ENCODE measurements around the gene PWWP2A.

PWWP2A gene

GRCh38 chr5:160159991-160160792, 40.9 kb upstream of the PWWP2A start:
- H3K27me3 ChIP-seq (ENCODE audit: low read depth, low read length) = no peaks in the 10 kb centered on the region
- peak overlapping the region; percentile 69 for H3K4me3 ChIP-seq (ENCODE audit: low read length)
- H2AFZ ChIP-seq (ENCODE audit: low read depth, low read length) = peak overlapping the region; percentile 77; the same call in 1 of the 2 replicates
- H3K4me1 ChIP-seq (ENCODE audit: low read length) = peaks cover 35% of the 10 kb centered on the region
- no peaks in the 10 kb centered on the region for H3K79me2 ChIP-seq (ENCODE audit: low read length)
- peak overlapping the region; percentile 58 for H3K9ac ChIP-seq (ENCODE audit: low read length)
- TF ChIP-seq EZH2phosphoT487 (IDR thresholded peaks at IDR 0.05; ENCODE audit: low read depth) (no peak), CTCF (IDR thresholded peaks at IDR 0.05; ENCODE audit: low read depth, low read length) (no peak)
- H3K36me3 ChIP-seq (replicated peaks; ENCODE audit: low read depth, low read length) = no peaks in the 10 kb centered on the region
- H4K20me1 ChIP-seq (ENCODE audit: insufficient read depth, low read length) = no peaks in the 10 kb centered on the region
- peak overlapping the region; percentile 80 for H3K4me2 ChIP-seq (ENCODE audit: low read length)
- no peaks in the 10 kb centered on the region for H3K9me3 ChIP-seq (ENCODE audit: insufficient read depth, low read length)
- peak overlapping the region; percentile 85 for H3K27ac ChIP-seq (ENCODE audit: low read length)

- H3K4me1 ChIP-seq (ENCODE audit: low read length) = peaks cover 35% of the 10 kb centered on the region
Measured at GRCh38 chr5:160158087-160158486, 38.8 kb upstream of the PWWP2A start.

GRCh38 chr5:160155017-160155750, 35.9 kb upstream of the PWWP2A start:
- Histone ChIP-seq H3K9ac (ENCODE audit: low read length) (no peak overlapping the region), H3K9me3 (ENCODE audit: insufficient read depth, low read length) (no peaks in the 10 kb centered on the region), H3K27me3 (ENCODE audit: low read depth, low read length) (no peaks in the 10 kb centered on the region), H3K4me3 (ENCODE audit: low read length) (no peak overlapping the region), H3K27ac (ENCODE audit: low read length) (no peak overlapping the region), H3K4me1 (ENCODE audit: low read length) (peaks cover 25% of the 10 kb centered on the region), H3K4me2 (ENCODE audit: low read length) (no peak overlapping the region), H4K20me1 (ENCODE audit: insufficient read depth, low read length) (no peaks in the 10 kb centered on the region), H2AFZ (ENCODE audit: low read depth, low read length) (no peak overlapping the region), H3K36me3 (replicated peaks; ENCODE audit: low read depth, low read length) (no peaks in the 10 kb centered on the region), H3K79me2 (ENCODE audit: low read length) (no peaks in the 10 kb centered on the region)
- TF ChIP-seq EZH2phosphoT487 (IDR thresholded peaks at IDR 0.05; ENCODE audit: low read depth) (no peak), CTCF (IDR thresholded peaks at IDR 0.05; ENCODE audit: low read depth, low read length) (no peak)

More at GRCh38 chr5:160158087-160158486, 38.8 kb upstream of the PWWP2A start:
- no peak overlapping the region for H3K4me3 ChIP-seq (ENCODE audit: low read length)
- H3K27me3 ChIP-seq (ENCODE audit: low read depth, low read length) = no peaks in the 10 kb centered on the region
- no peaks in the 10 kb centered on the region for H3K79me2 ChIP-seq (ENCODE audit: low read length)
- H3K27ac ChIP-seq (ENCODE audit: low read length) = no peak overlapping the region
- H3K4me2 ChIP-seq (ENCODE audit: low read length) = peak overlapping the region; percentile 15; the same call in 1 of the 2 replicates
- H3K9ac ChIP-seq (ENCODE audit: low read length) = no peak overlapping the region
- no peaks in the 10 kb centered on the region for H3K36me3 ChIP-seq (replicated peaks; ENCODE audit: low read depth, low read length)
- H4K20me1 ChIP-seq (ENCODE audit: insufficient read depth, low read length) = no peaks in the 10 kb centered on the region
- TF ChIP-seq EZH2phosphoT487 (IDR thresholded peaks at IDR 0.05; ENCODE audit: low read depth) (no peak), CTCF (IDR thresholded peaks at IDR 0.05; ENCODE audit: low read depth, low read length) (peak; percentile 43)
- no peaks in the 10 kb centered on the region for H3K9me3 ChIP-seq (ENCODE audit: insufficient read depth, low read length)
- H2AFZ ChIP-seq (ENCODE audit: low read depth, low read length) = no peak overlapping the region

- H3K4me3 ChIP-seq (ENCODE audit: low read length) = no peak overlapping the region
- no peak overlapping the region for H3K9ac ChIP-seq (ENCODE audit: low read length)
- H3K4me2 ChIP-seq (ENCODE audit: low read length) = peak overlapping the region; percentile 45
- H3K27me3 ChIP-seq (ENCODE audit: low read depth, low read length) = no peaks in the 10 kb centered on the region
- no peaks in the 10 kb centered on the region for H4K20me1 ChIP-seq (ENCODE audit: insufficient read depth, low read length)
- H3K36me3 ChIP-seq (replicated peaks; ENCODE audit: low read depth, low read length) = no peaks in the 10 kb centered on the region
- no peak overlapping the region for H2AFZ ChIP-seq (ENCODE audit: low read depth, low read length)
- H3K4me1 ChIP-seq (ENCODE audit: low read length) = peaks cover 16% of the 10 kb centered on the region
- H3K27ac ChIP-seq (ENCODE audit: low read length) = no peak overlapping the region
- H3K9me3 ChIP-seq (ENCODE audit: insufficient read depth, low read length) = no peaks in the 10 kb centered on the region
- no peak for TF ChIP-seq EZH2phosphoT487 (IDR thresholded peaks at IDR 0.05; ENCODE audit: low read depth)
- TF ChIP-seq CTCF (IDR thresholded peaks at IDR 0.05; ENCODE audit: low read depth, low read length) = no peak
- H3K79me2 ChIP-seq (ENCODE audit: low read length) = no peaks in the 10 kb centered on the region
Measured at GRCh38 chr5:160152901-160153300, 33.7 kb upstream of the PWWP2A start.
